NCI-H1694 (cell line): ENCODE data around the gene TBCE.
"Not testable (repeated sequence)": the region's sequence is repeated elsewhere in the genome, so short reads cannot be mapped to it uniquely, and the experiment has no call there.

Source experiments
- DNase-seq: peaks from one replicate; lab custom pipeline; 2025; lab: John Stamatoyannopoulos, UW

Gene TBCE

DNA sequence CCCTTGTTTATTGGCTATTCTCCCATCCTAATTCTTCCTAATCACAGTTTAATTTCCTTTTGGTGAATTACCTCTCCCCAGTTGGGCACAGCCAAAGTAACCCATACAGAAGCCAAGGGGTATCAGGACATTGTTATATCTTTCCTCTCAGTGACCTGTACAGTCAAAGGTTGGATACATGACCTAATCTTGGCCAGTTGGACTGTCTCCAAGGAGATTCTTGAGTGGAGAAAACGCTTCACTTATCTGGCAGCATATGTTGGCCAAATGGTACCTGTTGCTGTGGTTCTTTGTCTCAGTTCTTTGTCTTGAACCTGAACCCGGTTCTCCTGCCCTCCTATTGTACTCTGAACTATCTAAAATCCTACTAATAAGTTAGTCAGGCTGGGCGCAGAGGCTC, 15.3 kb upstream of the TBCE start:
- no peak for DNase-seq

DNA sequence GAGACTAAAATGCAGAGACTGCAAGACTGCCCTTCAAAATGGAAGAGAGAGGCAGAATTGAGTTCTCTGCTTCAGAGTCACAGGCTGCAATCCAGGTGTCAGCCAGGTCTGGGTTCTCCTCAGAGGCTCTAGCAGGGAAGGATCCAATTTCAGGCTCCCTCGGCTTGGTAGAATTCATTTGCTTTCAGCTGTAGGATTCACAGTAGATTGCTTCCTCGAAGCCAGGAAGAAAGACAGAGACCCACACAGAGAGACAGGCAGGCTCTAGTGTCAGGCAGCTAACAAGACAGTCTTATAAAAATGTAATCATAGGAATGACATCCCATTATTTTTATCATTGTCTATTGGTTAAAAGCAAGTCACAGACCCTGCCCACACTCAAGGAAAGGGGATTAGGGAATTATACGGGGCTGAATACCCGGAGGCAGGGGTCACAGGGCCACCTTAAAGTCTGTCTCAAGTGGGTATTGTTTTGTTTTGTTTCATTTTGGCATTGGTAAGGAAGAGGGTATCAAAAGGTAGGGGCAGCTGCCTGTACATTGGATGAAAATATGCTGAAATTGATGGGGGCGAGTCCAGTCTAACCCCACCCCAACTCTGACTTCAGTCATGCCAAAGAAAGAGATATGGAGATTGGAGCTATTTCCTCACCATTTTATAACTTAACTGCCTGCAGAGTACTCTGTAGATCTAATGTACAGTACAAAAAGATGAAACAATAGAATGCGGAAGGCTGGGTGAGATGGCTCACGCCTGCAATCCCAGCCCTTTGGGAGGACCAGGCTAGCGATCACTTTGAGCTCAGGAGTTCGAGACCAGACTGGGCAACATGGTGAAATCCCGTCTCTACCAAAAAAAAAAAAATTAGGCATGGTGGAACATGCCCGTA, 9.5 kb upstream of the TBCE start:
- DNase-seq = no peak

DNA sequence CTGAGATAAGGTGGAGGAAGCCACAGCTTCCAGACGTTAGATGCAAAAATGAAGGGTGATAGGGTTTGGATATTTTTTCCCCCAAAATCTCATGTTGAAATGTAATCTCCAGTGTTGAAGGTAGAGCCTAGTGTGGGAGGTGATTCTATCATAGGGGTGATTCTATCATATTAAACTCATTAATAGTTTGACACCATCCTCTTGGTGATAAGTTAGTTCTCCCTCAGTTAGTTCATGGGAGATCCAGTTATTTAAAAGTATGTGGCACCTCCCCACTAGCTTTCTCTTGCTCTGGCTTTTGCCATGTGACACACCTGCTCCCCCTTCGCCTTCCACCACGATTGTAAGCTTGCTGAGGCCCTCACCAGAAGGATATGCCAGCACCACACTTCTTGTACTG, 8.3 kb upstream of the TBCE start:
- DNase-seq = no peak

DNA sequence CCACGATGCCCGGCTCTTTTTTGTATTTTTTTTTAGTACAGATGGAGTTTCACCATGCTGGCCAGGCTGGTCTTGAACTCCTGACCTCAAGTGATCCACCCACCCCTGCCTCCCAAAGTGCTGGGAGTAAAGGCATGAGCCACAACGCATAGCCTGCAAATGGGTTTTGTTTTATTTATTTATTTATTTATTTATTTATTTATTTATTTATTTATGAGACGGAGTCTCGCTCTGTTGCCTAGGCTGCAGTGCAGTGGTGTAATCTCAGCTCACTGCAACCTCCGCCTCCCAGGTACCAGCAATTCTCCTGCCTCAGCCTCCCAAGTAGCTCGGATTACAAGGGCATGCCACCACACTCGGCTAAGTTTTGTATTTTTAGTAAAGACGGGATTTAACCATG, 3.0 kb upstream of the TBCE start:
- DNase-seq = not testable (repeated sequence)

DNA sequence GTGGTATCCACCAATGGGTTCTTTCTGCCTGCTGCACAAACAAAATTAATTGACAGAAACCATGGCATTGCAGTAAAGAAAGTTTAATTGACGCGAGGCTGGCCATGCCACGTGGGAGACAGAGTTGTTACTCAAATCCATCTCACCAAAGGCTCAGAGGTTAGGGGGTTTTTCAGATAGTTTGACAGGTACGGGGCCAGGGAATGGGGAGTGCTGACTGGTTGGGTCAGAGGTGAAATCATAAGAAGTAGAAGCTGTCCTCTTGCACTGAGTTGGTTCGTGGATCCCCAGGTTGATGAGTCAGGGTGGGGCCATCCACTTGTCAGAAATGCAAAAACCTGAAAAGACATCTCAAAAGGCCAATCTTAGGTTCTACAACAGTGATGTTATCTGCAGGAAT, 941 bp upstream of the TBCE start:
- DNase-seq = no peak

DNA sequence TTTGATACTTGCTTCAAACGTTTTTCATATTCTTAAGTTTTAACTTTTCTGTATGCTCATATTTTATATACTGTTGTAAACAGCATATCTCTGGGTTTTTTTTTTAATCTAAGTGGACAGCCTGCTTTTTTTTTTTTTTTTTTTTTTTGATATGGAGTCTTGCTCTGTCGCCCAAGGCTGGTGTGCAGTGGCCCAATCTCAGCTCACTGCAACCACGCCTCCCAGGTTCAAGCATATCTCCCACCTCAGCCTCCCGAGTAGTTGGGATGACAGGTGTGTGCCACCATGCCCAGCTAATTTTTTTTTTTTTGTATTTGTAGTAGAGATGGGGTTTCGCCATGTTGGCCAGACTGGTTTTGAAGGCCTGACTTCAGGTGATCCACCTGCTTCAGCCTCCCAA, 1.2 kb downstream of the TBCE start:
- DNase-seq = no peak

DNA sequence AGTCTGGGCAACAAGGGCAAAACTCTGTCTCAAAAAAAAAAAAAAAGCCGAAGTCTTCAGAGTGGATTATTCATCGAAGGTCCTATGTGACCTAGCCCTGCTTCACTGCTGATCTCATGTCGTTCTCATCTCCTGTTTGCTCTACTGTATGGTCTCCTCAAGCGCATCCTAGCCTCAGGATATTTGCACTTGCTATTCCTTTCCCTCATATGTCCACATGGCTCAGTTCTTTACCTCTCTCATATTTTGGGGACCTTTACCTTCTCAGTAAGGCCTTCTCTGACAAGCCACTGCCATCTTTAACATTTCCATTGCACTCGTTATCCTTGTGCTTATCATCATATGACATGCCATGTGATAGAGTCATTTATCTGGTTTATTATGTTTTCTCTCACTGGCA, 2.6 kb downstream of the TBCE start:
- DNase-seq = no peak

DNA sequence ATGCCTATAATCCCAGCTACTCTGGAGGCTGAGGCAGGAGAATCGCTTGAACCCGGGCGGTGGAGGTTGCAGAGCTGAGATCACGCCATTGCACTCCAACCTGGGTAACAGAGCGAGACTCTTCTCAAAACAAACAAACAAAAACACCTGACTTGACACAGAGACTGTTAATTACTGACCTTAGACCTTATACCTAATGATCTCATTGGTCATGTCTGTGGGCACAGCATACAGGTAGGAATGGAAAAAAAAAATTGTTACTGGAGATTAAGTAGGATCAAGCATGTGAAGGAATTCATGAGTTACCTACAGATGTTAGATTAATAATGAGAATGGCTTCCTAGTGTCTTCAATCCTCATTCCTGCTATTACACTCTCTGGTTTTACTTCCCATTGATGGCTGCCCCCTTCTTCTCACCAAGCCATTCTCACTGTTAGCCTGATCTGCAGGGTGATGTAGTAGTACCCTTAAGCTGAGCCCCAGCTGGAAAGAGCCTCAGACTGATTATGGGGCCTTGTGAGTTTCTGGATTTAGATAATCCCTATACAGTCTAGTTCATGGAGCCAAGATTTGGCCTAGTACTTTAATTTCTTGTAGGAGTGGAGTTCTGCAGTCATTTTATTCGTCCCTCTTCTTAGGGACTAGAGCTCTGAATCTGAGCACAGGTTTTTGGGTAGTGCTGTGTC, 8.8 kb downstream of the TBCE start:
- DNase-seq = no peak

DNA sequence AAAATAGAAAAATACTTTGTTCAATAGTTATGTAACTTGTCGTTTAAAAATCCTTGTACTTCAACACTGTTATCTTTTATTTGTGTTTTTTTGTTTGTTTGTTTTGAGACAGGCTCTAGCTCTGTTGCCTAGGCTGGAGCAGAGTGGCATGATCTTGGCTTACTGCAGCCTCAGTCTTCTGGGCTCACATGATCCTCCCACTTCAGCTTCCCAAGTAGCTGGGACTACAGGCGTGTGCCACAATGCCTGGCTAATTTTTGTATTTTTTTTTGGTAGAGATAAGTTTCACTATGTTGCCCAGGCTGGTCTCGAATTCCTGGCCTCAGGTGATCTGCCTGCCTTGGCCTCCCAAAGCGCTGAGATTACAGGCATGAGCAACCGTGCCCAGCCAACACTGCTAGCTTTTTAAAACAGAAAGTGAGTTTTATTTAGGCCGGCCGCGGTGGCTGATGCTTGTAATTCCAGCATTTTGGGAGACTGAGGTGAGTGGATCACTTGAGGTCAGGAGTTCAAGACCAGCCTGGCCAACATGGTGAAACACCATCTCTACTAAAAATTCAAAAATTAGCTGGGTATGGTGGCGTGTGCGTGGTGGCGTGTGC, 11.0 kb downstream of the TBCE start:
- not testable (repeated sequence) for DNase-seq

DNA sequence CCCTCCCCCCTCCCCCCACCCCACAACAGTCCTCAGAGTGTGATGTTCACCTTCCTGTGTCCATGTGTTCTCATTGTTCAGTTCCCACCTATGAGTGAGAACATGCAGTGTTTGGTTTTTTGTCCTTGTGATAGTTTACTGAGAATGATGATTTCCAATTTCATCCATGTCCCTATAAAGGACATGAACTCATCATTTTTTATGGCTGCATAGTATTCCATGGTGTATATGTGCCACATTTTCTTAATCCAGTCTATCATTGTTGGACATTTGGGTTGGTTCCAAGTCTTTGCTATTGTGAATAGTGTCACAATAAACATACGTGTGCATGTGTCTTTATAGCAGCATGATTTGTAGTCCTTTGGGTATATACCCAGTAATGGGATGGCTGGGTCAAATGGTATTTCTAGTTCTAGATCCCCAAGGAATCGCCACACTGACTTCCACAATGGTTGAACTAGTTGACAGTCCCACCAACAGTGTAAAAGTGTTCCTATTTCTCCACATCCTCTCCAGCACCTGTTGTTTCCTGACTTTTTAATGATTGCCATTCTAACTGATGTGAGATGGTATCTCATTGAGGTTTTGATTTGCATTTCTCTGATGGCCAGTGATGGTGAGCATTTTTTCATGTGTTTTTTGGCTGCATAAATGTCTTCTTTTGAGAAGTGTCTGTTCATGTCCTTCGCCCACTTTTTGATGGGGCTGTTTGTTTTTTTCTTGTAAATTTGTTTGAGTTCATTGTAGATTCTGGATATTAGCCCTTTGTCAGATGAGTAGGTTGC, 14.9 kb downstream of the TBCE start:
- DNase-seq = not testable (repeated sequence)

DNA sequence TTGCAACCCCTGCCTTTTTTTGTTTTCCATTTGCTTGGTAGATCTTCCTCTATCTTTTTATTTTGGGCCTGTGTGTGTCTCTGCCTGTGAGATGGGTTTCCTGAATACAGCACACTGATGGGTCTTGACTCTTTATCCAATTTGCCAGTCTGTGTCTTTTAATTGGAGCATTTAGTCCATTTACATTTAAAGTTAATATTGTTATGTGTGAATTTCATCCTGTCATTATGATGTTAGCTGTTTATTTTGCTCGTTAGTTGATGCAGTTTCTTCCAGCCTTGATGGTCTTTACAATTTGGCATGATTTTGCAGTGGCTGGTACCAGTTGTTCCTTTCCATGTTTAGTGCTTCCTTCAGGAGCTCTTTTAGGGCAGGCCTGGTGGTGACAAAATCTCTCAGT, 18.4 kb downstream of the TBCE start:
- DNase-seq = not testable (repeated sequence)

DNA sequence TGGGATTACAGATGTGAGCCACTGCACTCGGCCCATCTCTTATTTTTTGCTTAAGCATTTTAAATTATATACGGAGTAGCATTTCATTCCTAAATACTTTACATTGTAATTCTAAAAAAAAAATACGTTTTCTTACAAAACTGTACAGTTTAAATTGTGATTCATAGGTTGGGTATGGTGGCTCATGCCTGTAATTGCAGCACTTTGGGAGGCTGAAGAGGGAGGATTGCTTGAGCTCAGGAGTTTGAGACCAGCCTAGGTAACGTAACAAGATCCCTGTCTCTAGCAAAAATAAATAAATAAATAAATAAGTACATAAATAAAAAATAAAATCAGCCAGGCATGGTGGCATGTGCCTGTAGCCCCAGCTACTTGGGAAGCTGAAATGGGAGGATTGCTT, 24.6 kb downstream of the TBCE start:
- DNase-seq = no peak

DNA sequence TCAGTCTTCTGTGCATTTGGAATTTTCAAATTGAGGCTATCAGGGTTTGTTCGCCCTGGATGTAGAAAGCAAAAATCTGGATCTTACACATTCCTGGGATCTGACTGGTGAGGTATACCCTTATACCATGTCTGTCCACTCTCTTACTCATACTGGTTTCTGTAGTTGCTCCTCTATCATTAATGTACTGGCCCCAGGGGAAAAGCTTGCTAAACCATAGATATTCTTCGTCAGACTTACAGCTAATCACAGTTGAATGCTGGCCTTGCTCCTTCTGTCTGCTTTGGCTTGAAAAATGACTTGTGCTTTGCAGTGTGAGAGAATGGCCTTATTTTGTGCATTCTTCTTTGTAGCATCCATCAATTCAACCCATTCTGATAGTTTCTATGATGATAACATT, 30.5 kb downstream of the TBCE start:
- no peak for DNase-seq

DNA sequence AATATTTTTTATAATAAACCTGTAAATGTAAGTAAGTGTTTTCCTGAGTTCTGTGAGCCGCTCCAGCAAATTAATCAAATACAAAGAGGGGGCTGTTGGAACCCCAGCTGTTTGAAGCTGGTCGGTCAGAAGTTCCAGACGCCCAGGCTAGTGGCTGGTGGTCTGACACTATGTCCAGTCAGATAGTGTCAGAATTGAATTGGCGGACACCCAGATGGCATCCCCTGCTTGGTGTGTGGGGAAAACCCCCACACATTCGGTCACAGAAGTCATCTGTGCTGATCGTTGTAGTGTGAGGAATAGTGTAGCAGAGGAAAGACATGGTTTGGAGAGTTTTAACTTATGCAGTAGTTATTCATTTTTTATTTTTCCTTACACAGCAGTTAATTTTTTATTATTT, 32.4 kb downstream of the TBCE start:
- no peak for DNase-seq

DNA sequence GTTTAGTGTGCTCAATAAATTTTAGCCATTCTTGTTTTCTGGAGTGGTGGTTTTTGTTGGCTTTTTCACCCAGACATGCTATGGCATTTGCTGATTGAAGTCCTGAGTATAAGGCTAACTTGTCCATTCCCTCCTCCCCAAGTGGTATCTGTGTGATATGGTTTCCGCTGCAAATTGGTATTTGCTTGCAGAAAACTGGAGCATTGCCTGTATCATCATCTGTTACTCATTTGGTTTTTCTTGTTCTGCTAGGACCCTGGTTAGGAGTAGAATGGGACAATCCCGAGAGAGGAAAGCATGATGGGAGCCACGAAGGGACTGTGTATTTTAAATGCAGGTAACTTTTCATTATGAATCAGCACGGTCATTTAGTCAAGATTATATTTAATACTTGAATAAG, 34.0 kb downstream of the TBCE start:
- no peak for DNase-seq

DNA sequence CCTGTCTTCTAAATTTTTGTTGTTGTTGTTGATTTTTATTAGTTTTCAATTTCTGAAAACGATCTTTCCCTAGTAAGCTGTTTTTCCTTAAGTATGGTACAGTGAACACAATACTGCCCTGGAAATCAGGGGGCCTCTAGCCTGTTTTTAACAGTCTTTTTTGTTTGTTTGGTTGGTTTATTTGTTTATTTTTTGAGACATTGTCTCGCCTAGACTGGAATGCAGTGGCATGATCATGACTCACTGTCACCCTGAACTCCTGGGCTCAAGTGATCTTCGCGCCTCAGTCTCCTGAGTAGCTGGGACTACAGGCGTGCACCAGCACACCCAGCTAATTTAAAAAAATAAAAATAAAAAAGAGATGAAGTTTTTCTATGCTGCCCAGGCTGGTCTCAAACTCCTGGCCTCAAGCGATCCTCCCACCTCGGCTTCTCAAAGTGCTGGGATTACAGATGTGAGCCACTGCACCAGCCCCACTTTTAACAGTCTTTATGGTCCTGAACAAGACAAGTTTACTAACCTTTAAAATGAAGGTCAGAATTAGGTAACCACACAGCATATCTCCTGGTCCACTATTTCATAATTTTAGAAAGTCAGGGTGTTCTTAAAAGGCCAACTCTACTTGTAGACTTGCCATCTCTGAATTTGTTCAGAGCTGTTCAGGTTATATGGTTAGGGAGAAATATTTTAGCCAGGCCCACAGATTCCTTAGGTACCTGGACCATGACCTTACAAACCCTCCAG, 35.4 kb downstream of the TBCE start:
- no peak for DNase-seq

DNA sequence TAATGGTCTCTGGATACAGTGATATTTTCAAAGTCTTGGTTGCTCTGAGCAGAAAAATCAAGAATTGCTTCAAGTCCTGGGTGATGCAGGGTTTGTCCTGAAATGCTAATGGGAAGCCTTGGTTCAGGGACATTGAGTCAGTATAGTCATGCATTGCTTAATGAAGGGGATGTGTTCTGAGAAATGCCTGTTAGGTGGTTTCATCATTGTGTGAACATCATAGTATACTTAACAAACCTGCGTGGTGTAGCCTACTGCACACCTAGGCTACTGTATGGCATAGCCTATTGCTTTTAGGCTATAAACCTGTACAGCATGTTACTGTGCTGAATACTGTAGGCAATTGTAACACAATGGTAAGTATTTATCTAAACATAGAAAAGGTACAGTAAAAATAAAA, 36.4 kb downstream of the TBCE start:
- no peak for DNase-seq

DNA sequence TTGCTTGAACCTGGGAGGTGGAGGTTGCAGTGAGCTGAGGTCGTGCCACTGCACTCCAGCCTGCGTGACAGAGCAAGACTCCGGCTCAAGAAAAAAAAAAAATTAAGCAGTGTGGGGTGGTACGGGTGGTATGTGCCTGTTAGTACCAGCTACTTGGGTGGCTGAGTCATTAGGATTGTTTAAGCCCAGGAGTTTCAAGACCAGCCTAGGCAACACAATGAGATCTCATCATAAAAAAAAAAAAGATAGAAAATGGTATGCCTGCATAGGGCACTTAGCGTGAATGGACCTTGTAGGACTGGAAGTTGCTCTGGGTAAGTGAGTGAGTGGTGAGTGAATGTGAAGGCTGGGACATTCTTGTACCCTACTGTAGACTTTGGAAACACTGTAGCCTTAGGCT, 37.0 kb downstream of the TBCE start:
- DNase-seq = no peak

DNA sequence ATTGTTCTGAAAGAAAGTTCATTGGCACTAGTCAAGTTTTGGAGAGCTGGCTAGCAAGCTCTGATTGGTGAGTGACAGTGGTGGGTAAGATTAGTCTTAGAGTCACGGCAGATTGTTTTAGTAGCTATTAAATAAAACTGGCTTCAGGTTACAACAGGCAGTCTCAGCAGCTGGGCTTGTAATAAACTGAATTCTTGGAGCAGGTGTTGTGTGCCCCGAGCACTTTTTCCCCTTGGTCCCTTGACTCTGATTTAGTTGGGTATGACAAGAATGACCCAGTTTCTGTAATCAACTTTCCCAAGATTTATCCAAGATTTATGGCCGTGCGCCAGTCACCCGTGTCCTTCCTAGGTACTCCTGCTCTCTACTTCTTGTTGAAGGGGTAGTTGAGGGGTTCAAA, 40.2 kb downstream of the TBCE start:
- DNase-seq = no peak

DNA sequence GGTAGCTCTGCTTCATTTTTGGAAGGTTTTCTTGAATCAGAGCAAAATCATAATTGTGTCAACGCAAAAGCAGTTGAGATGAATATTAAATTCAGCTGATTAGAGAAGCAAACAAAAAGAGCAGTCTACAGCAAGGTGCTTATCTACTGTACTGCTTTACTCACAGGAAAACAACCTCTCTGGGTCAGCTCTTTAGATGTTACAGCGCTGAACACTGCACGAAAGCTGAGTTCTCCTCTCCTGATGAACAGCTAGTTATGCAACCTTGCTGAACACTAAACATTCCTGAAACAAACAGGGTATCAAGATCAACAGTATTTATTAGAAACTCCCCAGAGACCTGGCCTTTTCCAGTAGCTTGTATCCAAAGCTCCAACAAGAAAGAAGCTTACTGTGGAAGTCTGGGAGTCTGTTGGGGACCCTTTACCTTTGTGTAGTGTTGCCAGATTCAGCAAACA, 41.3 kb downstream of the TBCE start:
- no peak for DNase-seq

DNA sequence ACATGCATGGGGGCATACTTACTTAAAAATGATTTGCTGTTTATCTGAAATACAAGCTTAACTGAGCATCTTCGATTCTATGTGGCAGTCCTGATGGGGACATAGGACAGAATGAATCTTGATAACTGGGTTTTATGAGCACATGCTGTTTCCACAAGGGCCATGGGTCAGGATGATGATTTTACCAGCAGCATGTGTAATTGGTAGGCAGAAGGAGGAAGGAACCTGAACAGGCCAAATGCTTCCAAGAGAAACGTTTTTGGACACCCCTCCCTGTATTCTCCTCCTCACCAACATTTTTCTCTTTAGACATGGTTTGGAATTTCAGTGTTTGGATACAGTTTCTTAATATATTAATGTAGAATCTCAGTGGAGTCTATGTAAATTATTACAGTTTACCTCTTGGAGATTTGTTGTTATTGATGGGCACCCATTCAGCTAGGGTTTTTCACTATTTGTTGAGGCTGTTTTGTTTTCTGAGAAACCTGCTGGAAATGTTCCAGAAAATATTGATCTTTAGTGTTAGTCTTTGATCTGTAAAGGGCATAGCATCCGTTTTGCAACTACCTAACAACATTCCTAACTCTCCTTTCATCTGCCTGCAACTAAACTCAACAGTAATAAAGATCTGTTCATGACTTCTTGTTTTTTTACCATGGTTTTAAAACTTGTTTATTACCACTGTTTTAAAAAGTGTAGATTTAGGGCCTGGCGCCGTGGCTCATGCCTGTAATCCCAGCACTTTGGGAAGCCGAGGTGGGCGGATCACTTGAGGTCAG, 42.0 kb downstream of the TBCE start:
- no peak for DNase-seq
